Stomach (tissue), 9 donors: ENCODE measurements around the gene COL4A1. TPM values are rescaled to one million over a fixed set of nuclear protein-coding genes. Genes with fewer than 3 reads are reported as not detected.
"Not testable (repeated sequence)": the region's sequence is repeated elsewhere in the genome, so short reads cannot be mapped to it uniquely, and the experiment has no call there.

Experiments used
- DNase-seq, 2 donors: peaks; one replicate each; pipeline versions ENCODE4 v3.0.0 to v3.0.0-alpha.2; 2013 to 2019
- H3K27ac ChIP-seq, 5 donors: fragments of 200-600 bp in 4 of 5; sonication (generic) in 4 of 5; one replicate each; pipeline ENCODE4 v1.5.1; 2013 to 2019; ENCODE audit warnings: mild to moderate bottlenecking in 1 of 5, moderate library complexity in 1 of 5
- H3K27me3 ChIP-seq, 3 donors: fragments of 200-600 bp; sonication (generic); one replicate each; pipeline ENCODE4 v1.5.1; 2017 to 2019; ENCODE audit warnings: mixed run types in 1 of 3
- H3K36me3 ChIP-seq, 4 donors: fragments of 200-600 bp; sonication (generic); 1 replicate in 3 of 4; 2 replicates in 1 of 4; pipeline ENCODE4 v1.5.1; 2016 to 2019
- H3K4me1 ChIP-seq, 4 donors: fragments of 200-600 bp; sonication (generic); one replicate each; pipeline ENCODE4 v1.5.1; 2016 to 2019
- H3K4me3 ChIP-seq, 4 donors: fragments of 200-600 bp; sonication (generic) in 3 of 4; one replicate each; pipeline ENCODE4 v1.5.1; 2016 to 2019; ENCODE audit warnings: mild to moderate bottlenecking in 1 of 4
- H3K9me3 ChIP-seq, 4 donors: fragments of 200-600 bp; sonication (generic); one replicate each; pipeline ENCODE4 v1.5.1; 2016 to 2019
- EP300 ChIP-seq: sonication (generic); formaldehyde crosslinking; IDR thresholded peaks from one replicate; pipeline ENCODE4 v1.6.1; 2017; ENCODE audit warnings: antibody characterized with exemption
- POLR2A ChIP-seq, 4 donors: fragments of 450-650 bp; IDR thresholded peaks; one replicate each; pipeline ENCODE4 v1.6.1; 2016; ENCODE audit warnings: antibody characterized with exemption in 4 of 4, control low read depth in 2 of 4, mild to moderate bottlenecking in 1 of 4, moderate library complexity in 1 of 4
- POLR2AphosphoS5 ChIP-seq, 3 donors: sonication (generic); formaldehyde crosslinking; IDR thresholded peaks; one replicate each; pipeline ENCODE4 v1.6.1; 2016; ENCODE audit warnings: antibody characterized with exemption in 3 of 3
- WGBS, 5 donors: extraction: QIAGEN DNeasy Blood & Tissue Kit in 3 of 5; methylation state at CpG; one replicate each; pipeline versions ENCODE4 v1.1.5 to v1.1.7; 2013 to 2018; 5-methylcytosine and 5-hydroxymethylcytosine counted together
- intact Hi-C: fragments of 100-400 bp; cut with DNase I; formaldehyde crosslinking; loops from one replicate; pipeline ENCODE4 v1.15.1; 2023; ENCODE audit warnings: low total_unique reads
- polyA plus RNA-seq, 3 donors: library from polyadenylated mRNA; stranded (reverse); fragments of 200-250 nt; gene quantifications; one replicate each; pipeline ENCODE4 v1.2.3, GENCODE V29; 2013
- total RNA-seq, 5 donors: library from RNA; depleted of rRNA; stranded (reverse); fragments of >200 nt; gene quantifications; one replicate each; pipeline versions ENCODE4 v1.1.0 to v1.2.3, GENCODE V29; 2014 to 2016
- TF ChIP-seq, protein P1 (sequence below), 7 experiments: fragments of 450-650 bp in 4 of 7; fragments of 200-600 bp in 3 of 7; sonication (generic) in 3 of 7; IDR thresholded peaks; one replicate each; pipeline ENCODE4 v1.5.1; 2016 to 2019; ENCODE audit warnings: antibody characterized with exemption in 7 of 7, control low read depth in 2 of 7, mild to moderate bottlenecking in 1 of 7
- donor health status: healthy with polysubstance abuse.
- donor health status: Bipolar disorder and iron deficiency.
- donor health status: healthy.

Gene COL4A1
- total and polyA plus RNA-seq, 8 donors: 18.8 to 798 (median 133) TPM

GRCh38 chr13:110112379-110112778 is 194.6 kb downstream of the COL4A1 start:
- intact Hi-C loops: loop anchor here (10.0 kb wide), 1 partner anchor 1158 kb away; no protein-coding TSS in a partner anchor
- not testable (repeated sequence) for H3K36me3 ChIP-seq, H3K9me3 ChIP-seq, DNase-seq, H3K27ac ChIP-seq, H3K4me3 ChIP-seq, H3K27me3 ChIP-seq
- 61 to 77% (median 67%) methylated on average over 6 of the region's 6 CpGs for WGBS, 5 donors
- TF ChIP-seq, protein P1, sequence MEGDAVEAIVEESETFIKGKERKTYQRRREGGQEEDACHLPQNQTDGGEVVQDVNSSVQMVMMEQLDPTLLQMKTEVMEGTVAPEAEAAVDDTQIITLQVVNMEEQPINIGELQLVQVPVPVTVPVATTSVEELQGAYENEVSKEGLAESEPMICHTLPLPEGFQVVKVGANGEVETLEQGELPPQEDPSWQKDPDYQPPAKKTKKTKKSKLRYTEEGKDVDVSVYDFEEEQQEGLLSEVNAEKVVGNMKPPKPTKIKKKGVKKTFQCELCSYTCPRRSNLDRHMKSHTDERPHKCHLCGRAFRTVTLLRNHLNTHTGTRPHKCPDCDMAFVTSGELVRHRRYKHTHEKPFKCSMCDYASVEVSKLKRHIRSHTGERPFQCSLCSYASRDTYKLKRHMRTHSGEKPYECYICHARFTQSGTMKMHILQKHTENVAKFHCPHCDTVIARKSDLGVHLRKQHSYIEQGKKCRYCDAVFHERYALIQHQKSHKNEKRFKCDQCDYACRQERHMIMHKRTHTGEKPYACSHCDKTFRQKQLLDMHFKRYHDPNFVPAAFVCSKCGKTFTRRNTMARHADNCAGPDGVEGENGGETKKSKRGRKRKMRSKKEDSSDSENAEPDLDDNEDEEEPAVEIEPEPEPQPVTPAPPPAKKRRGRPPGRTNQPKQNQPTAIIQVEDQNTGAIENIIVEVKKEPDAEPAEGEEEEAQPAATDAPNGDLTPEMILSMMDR (IDR thresholded peaks at IDR 0.05): peak in 1 of 7 experiments; percentile 20
- H3K4me1 ChIP-seq: peaks cover 0 to 20% (median 8%) of the 10 kb centered on the region in 4 donors

DNA sequence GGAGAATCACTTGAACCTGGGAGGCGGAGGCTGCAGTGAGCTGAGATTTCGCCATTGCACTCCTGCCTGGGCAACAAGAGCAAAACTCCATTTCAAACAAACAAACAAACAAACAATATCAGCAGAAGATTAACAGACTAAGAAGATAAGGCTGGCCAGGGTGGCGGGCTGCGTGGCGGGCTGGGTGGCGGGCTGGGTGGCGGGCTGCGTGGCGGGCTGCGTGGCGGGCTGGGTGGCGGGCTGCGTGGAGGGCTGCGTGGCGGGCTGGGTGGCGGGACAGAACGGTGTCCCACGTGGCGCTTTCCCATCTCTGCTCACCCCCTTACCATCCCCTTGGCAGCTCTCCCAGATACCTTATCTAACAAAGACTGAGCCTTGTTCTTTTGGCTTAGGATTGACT is 196.2 kb downstream of the COL4A1 start:
- H3K27ac ChIP-seq: no peak overlapping the region
- TF ChIP-seq, protein P1 (IDR thresholded peaks at IDR 0.05): no peak
- TF ChIP-seq EP300: no peak
- H3K9me3 ChIP-seq: no peaks in the 10 kb centered on the region
- intact Hi-C loops: loop anchor here (10.0 kb wide), 1 partner anchor 1156 kb away; no protein-coding TSS in a partner anchor
- 91 to 96% (median 94%) methylated on average over 19 of the region's 19 CpGs for WGBS, 5 donors
- H3K36me3 ChIP-seq: no peaks in the 10 kb centered on the region
- H3K27me3 ChIP-seq: no peaks in the 10 kb centered on the region
- peaks cover 0 to 19% (median 7%) of the 10 kb centered on the region in 4 donors for H3K4me1 ChIP-seq
- DNase-seq: no peak
- no peak overlapping the region for H3K4me3 ChIP-seq

DNA sequence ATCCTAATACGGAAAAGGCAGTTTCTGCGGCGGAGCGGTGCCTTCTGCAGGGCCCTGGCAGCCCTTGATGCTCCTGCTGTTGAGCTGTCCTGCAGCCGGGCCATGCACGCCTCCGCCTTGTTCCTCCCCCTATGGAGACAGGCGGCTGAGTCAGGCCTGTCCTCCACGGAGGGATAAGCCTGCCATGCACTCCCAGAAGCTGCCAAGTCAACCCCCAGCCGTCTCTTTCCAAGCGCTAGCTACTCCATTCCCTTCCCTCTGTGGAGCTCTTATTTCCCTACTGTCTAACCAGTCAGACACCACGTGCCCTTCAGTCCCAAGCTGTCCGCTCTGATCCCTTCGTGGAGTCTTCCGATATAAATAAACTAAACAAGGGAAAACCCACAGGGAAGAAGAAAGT is 197.0 kb downstream of the COL4A1 start:
- Histone ChIP-seq H3K27ac (peak overlapping the region in 2 of 5 donors; percentile 40 to 75), H3K36me3 (no peaks in the 10 kb centered on the region), H3K4me3 (no peak overlapping the region), H3K4me1 (peaks cover 0 to 19% (median 7%) of the 10 kb centered on the region in 4 donors), H3K27me3 (no peaks in the 10 kb centered on the region), H3K9me3 (no peaks in the 10 kb centered on the region)
- WGBS, 5 donors: 43 to 58% (median 57%) methylated on average over 12 to 15 of the region's 15 CpGs
- TF ChIP-seq POLR2A (IDR thresholded peaks at IDR 0.05) (no peak), POLR2AphosphoS5 (IDR thresholded peaks at IDR 0.05) (peak in 1 of 3 donors; percentile 60)
- intact Hi-C loops: loop anchor here (10.0 kb wide), 2 partner anchors 965 to 1155 kb away; no protein-coding TSS in a partner anchor
- peak in 1 of 2 donors; percentile 66 for DNase-seq

GRCh38 chr13:110109140-110109783 is 197.7 kb downstream of the COL4A1 start:
- TF ChIP-seq POLR2A (IDR thresholded peaks at IDR 0.05) (no peak), POLR2AphosphoS5 (IDR thresholded peaks at IDR 0.05) (no peak), EP300 (no peak)
- TF ChIP-seq, protein P1 (IDR thresholded peaks at IDR 0.05): no peak
- no peak overlapping the region for H3K4me3 ChIP-seq
- no peaks in the 10 kb centered on the region for H3K9me3 ChIP-seq
- H3K36me3 ChIP-seq: no peaks in the 10 kb centered on the region
- WGBS, 5 donors: 47 to 58% (median 53%) methylated on average over 10 of the region's 10 CpGs
- H3K27me3 ChIP-seq: no peaks in the 10 kb centered on the region
- H3K27ac ChIP-seq: peak overlapping the region in 2 of 5 donors; percentile 33 to 75
- H3K4me1 ChIP-seq: peaks cover 0 to 19% (median 7%) of the 10 kb centered on the region in 4 donors
- DNase-seq: no peak
- intact Hi-C loops: loop anchor here (10.0 kb wide), 1 partner anchor 964 kb away; no protein-coding TSS in a partner anchor
